ENCODE measurements around the gene CYP2J2.
A peak's percentile ranks its signal among the peaks of the same experiment; 100 is the strongest.

Gene CYP2J2

DNA sequence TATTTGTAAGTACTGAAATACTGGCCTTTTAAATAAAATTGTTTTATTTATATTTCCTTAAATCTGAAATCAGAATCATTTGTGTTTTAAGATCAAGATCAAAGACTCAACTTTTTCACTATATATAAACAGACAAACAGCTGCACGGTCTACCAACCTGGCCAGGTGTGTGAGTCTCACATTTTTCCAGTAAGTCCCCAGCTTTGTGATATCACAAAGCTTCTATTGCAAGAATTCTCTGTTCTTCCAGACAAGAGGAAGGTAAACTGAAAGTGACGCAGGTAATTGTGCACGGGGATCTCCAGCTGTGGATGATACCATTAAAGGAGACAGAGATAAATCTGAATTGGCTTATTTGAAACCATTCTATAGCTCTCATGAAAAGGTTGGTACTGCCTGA lies 41.2 kb upstream of the CYP2J2 start:
- DNase-seq (ENCODE audit: low read depth, low spot score) = no peak
- Histone ChIP-seq H3K27me3 (ENCODE audit: insufficient read depth, insufficient read length) (no peaks in the 10 kb centered on the region), H3K9ac (ENCODE audit: insufficient read length, low read depth) (no peak overlapping the region), H3K9me3 (ENCODE audit: insufficient read depth, low read length) (no peaks in the 10 kb centered on the region), H3K4me3 (ENCODE audit: insufficient read length, low read depth) (no peak overlapping the region), H3K4me1 (ENCODE audit: insufficient read depth, insufficient read length) (no peaks in the 10 kb centered on the region), H3K36me3 (ENCODE audit: insufficient read depth, insufficient read length, low read length) (no peaks in the 10 kb centered on the region)
- TF ChIP-seq SUZ12 (IDR thresholded peaks at IDR 0.05; ENCODE audit: extremely low read depth, insufficient read depth, insufficient read length) (no peak), ZNF274 (IDR thresholded peaks at IDR 0.05; ENCODE audit: low read depth, low read length) (no peak), YY1 (IDR thresholded peaks at IDR 0.05; ENCODE audit: insufficient read depth, insufficient read length) (no peak)

DNA sequence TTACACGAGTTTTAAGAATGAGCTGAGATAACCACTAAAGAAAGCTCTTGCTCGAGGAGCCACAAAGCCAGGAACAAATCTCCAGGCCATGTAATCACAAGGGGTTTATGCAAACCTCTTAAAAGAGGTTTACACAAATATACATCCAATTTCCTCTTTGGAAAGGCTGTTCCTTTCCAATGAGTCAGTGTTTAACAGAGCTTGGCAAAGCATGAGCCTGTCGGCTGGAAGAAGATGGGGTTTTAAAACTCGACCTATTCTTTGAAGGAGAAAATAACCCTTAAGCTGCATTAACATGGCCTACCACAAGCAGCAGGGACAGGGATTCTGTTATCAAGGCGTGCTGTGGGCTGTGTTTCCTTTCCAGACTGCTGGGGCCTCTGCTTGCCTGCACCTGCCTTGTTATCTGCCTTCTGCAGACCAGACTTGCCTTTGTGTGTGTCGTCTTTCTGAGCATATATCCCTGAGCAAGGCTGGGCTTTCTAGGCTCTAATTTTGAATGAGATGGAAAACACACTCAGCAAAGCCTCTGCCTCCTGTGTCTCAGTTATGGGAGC lies 40.6 kb upstream of the CYP2J2 start:
- no peaks in the 10 kb centered on the region for H3K27me3 ChIP-seq (ENCODE audit: insufficient read depth, insufficient read length)
- H3K4me1 ChIP-seq (ENCODE audit: insufficient read depth, insufficient read length) = no peaks in the 10 kb centered on the region
- TF ChIP-seq ZNF274 (IDR thresholded peaks at IDR 0.05; ENCODE audit: low read depth, low read length) (no peak), YY1 (IDR thresholded peaks at IDR 0.05; ENCODE audit: insufficient read depth, insufficient read length) (no peak), SUZ12 (IDR thresholded peaks at IDR 0.05; ENCODE audit: extremely low read depth, insufficient read depth, insufficient read length) (no peak)
- H3K9me3 ChIP-seq (ENCODE audit: insufficient read depth, low read length) = no peaks in the 10 kb centered on the region
- H3K4me3 ChIP-seq (ENCODE audit: insufficient read length, low read depth) = no peak overlapping the region
- DNase-seq (ENCODE audit: low read depth, low spot score) = no peak
- H3K36me3 ChIP-seq (ENCODE audit: insufficient read depth, insufficient read length, low read length) = no peaks in the 10 kb centered on the region
- no peak overlapping the region for H3K9ac ChIP-seq (ENCODE audit: insufficient read length, low read depth)

DNA sequence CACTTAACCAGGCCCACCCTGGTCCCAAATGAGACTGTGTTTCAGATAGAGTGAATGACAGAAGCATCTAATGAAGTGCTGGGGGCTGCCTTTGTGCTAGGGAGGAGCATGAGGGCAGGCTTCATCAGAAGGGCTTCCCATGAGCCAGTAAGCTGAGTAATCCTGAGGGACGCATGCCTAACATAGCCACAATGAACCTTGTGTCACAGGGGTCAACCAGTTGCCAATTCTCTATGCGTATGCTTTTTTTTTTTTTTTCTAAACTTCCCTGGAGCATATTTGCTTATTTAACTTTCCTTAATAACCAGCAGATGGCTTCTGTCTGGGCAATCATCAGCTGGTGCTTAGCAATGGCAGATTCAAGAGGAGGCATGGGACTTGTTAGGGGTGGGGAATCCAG lies 25.5 kb upstream of the CYP2J2 start:
- Histone ChIP-seq H3K27me3 (ENCODE audit: insufficient read depth, insufficient read length) (no peaks in the 10 kb centered on the region), H3K4me3 (ENCODE audit: insufficient read length, low read depth) (no peak overlapping the region), H3K9me3 (ENCODE audit: insufficient read depth, low read length) (no peaks in the 10 kb centered on the region), H3K4me1 (ENCODE audit: insufficient read depth, insufficient read length) (no peaks in the 10 kb centered on the region), H3K9ac (ENCODE audit: insufficient read length, low read depth) (no peak overlapping the region), H3K36me3 (ENCODE audit: insufficient read depth, insufficient read length, low read length) (no peaks in the 10 kb centered on the region)
- DNase-seq (ENCODE audit: low read depth, low spot score) = no peak
- TF ChIP-seq YY1 (IDR thresholded peaks at IDR 0.05; ENCODE audit: insufficient read depth, insufficient read length) (no peak), SUZ12 (IDR thresholded peaks at IDR 0.05; ENCODE audit: extremely low read depth, insufficient read depth, insufficient read length) (no peak), ZNF274 (IDR thresholded peaks at IDR 0.05; ENCODE audit: low read depth, low read length) (no peak)

DNA sequence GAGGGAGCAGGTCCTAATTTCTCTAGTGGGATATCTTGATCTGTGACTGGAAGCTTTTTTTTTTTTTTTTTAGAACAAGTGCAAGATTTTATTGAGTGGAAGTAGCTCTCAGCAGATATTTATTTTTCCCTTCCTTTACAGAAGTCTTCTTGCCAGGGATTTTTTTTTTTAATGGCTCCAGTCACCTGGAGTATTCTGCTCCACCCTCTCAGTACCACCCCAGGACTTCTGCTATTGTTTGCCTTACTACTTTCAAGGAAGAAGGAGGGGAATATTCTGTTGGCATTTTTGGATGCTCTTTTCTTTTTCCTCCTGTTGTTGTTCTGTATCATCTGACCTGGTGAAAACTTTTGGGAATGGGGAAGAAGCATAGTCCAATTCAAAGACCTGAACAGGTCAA lies 23.1 kb upstream of the CYP2J2 start:
- Histone ChIP-seq H3K9ac (ENCODE audit: insufficient read length, low read depth) (no peak overlapping the region), H3K27me3 (ENCODE audit: insufficient read depth, insufficient read length) (no peaks in the 10 kb centered on the region), H3K4me3 (ENCODE audit: insufficient read length, low read depth) (no peak overlapping the region), H3K9me3 (ENCODE audit: insufficient read depth, low read length) (no peaks in the 10 kb centered on the region), H3K4me1 (ENCODE audit: insufficient read depth, insufficient read length) (no peaks in the 10 kb centered on the region), H3K36me3 (ENCODE audit: insufficient read depth, insufficient read length, low read length) (no peaks in the 10 kb centered on the region)
- TF ChIP-seq SUZ12 (IDR thresholded peaks at IDR 0.05; ENCODE audit: extremely low read depth, insufficient read depth, insufficient read length) (no peak), YY1 (IDR thresholded peaks at IDR 0.05; ENCODE audit: insufficient read depth, insufficient read length) (no peak), ZNF274 (IDR thresholded peaks at IDR 0.05; ENCODE audit: low read depth, low read length) (no peak)
- DNase-seq (ENCODE audit: low read depth, low spot score) = no peak

DNA sequence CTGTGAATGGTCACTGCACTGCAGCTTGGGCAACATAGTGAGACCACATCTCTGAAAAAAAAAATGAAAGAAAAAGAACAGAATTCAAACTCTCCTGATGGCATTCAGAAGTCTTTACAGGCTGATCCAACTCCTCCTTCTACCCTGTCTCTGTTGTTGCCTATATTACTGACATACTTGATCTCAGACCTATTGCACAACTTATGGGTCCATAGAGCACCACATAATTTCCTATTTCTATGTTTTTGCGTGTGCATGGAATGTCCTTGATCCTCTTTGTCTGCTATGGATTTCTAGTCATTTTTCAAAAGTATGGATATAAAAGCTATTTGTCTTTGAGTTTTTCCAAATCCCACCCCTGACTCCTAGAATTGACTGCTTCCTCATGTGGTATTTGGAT lies 22.4 kb upstream of the CYP2J2 start:
- no peaks in the 10 kb centered on the region for H3K9me3 ChIP-seq (ENCODE audit: insufficient read depth, low read length)
- no peaks in the 10 kb centered on the region for H3K4me1 ChIP-seq (ENCODE audit: insufficient read depth, insufficient read length)
- H3K36me3 ChIP-seq (ENCODE audit: insufficient read depth, insufficient read length, low read length) = no peaks in the 10 kb centered on the region
- DNase-seq (ENCODE audit: low read depth, low spot score) = no peak
- no peak overlapping the region for H3K4me3 ChIP-seq (ENCODE audit: insufficient read length, low read depth)
- TF ChIP-seq YY1 (IDR thresholded peaks at IDR 0.05; ENCODE audit: insufficient read depth, insufficient read length) (no peak), ZNF274 (IDR thresholded peaks at IDR 0.05; ENCODE audit: low read depth, low read length) (no peak), SUZ12 (IDR thresholded peaks at IDR 0.05; ENCODE audit: extremely low read depth, insufficient read depth, insufficient read length) (no peak)
- no peak overlapping the region for H3K9ac ChIP-seq (ENCODE audit: insufficient read length, low read depth)
- H3K27me3 ChIP-seq (ENCODE audit: insufficient read depth, insufficient read length) = no peaks in the 10 kb centered on the region

DNA sequence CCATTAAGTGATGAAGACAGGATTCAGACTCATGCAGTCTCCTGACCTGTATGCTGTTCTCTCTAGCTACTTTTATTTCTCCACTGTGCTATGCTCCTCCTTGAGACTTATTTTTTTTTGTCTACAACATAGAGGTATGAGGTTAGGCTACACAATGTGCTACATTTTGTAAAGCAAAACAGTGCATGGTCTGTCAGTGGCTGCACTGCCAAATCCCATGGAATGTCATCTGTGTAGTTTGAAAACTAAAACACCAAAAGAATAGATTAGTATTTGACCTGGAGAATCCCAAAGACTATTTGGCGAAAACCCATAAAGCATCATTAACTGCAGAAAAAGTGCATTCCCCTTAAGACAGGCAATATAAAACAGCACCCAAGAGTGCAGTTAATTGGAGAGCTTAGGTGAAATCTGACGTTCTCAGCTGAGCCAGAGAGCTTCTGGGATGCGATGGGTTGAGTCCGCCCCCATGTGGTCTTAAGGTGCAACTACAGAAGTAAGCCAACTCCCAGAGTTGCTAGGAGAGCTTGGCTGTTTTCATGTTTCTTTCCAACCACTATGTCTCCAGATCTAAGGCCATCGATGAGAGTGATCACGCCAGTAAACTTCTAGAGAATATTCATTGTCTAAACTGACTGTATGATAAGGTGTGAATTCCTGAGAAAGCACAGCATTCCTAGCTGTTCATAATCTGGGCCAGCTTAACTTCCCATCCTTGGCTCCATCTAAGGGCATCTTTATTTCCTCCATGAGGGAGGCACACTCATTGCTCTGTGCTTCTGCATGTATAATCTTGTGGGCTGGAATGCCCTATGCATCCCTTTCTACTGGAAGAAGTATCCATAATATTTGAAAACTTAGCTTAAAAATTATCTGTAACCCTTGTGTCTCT lies 20.7 kb upstream of the CYP2J2 start:
- Histone ChIP-seq H3K4me1 (ENCODE audit: insufficient read depth, insufficient read length) (no peaks in the 10 kb centered on the region), H3K27me3 (ENCODE audit: insufficient read depth, insufficient read length) (no peaks in the 10 kb centered on the region), H3K9ac (ENCODE audit: insufficient read length, low read depth) (no peak overlapping the region), H3K36me3 (ENCODE audit: insufficient read depth, insufficient read length, low read length) (no peaks in the 10 kb centered on the region), H3K9me3 (ENCODE audit: insufficient read depth, low read length) (no peaks in the 10 kb centered on the region), H3K4me3 (ENCODE audit: insufficient read length, low read depth) (no peak overlapping the region)
- no peak for TF ChIP-seq SUZ12 (IDR thresholded peaks at IDR 0.05; ENCODE audit: extremely low read depth, insufficient read depth, insufficient read length)
- no peak for TF ChIP-seq YY1 (IDR thresholded peaks at IDR 0.05; ENCODE audit: insufficient read depth, insufficient read length)
- no peak for TF ChIP-seq ZNF274 (IDR thresholded peaks at IDR 0.05; ENCODE audit: low read depth, low read length)
- DNase-seq (ENCODE audit: low read depth, low spot score) = peak; percentile 73

DNA sequence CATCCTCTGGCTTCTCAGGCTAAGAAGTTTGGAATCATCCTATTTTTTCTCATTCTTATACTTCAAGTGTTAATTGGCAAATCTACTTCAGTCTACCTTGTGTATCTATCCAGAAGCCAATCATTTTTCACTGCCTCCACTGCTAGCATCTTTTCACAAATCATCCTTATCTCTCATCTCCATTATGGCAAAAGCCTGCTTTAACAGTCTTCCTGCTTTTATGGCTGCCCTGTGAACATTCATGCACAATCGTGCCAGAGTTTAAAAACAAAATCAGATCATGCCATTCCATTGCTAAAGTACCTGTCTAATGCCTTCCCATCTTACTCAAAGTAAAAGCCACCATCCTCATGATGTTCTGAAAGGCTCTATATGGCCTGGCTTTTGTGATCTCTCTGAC lies 19.2 kb upstream of the CYP2J2 start:
- no peak for TF ChIP-seq SUZ12 (IDR thresholded peaks at IDR 0.05; ENCODE audit: extremely low read depth, insufficient read depth, insufficient read length)
- no peak for TF ChIP-seq YY1 (IDR thresholded peaks at IDR 0.05; ENCODE audit: insufficient read depth, insufficient read length)
- TF ChIP-seq ZNF274 (IDR thresholded peaks at IDR 0.05; ENCODE audit: low read depth, low read length) = no peak
- Histone ChIP-seq H3K9ac (ENCODE audit: insufficient read length, low read depth) (no peak overlapping the region), H3K27me3 (ENCODE audit: insufficient read depth, insufficient read length) (no peaks in the 10 kb centered on the region), H3K9me3 (ENCODE audit: insufficient read depth, low read length) (no peaks in the 10 kb centered on the region), H3K4me3 (ENCODE audit: insufficient read length, low read depth) (no peak overlapping the region), H3K36me3 (ENCODE audit: insufficient read depth, insufficient read length, low read length) (no peaks in the 10 kb centered on the region), H3K4me1 (ENCODE audit: insufficient read depth, insufficient read length) (no peaks in the 10 kb centered on the region)
- DNase-seq (ENCODE audit: low read depth, low spot score) = no peak

All from NT2/D1 (cell line).